GM19467 (cell line): ENCODE data around the gene SPC25.

ENCODE experiments used
- ATAC-seq: cut with Tn5 transposase; IDR thresholded peaks from one replicate; pipeline ENCODE4 v1.9.1; 2021; ENCODE audit warnings: mild to moderate bottlenecking, moderate library complexity; ENCODE audit not compliant: unreplicated experiment

SPC25 gene

GRCh38 chr2:168849610-168850009, 40.6 kb downstream of the SPC25 start:
- ATAC-seq: no peak

GRCh38 chr2:168848225-168848624, 42.0 kb downstream of the SPC25 start:
- ATAC-seq: no peak

GRCh38 chr2:168843253-168843652, 47.0 kb downstream of the SPC25 start:
- no peak for ATAC-seq

GRCh38 chr2:168841445-168841844, 48.8 kb downstream of the SPC25 start:
- ATAC-seq: no peak

GRCh38 chr2:168835969-168836368, 54.3 kb downstream of the SPC25 start:
- no peak for ATAC-seq

GRCh38 chr2:168831662-168832061, 58.6 kb downstream of the SPC25 start:
- no peak for ATAC-seq

- no peak for ATAC-seq
Observed at GRCh38 chr2:168830958-168831357, 59.3 kb downstream of the SPC25 start.

GRCh38 chr2:168825126-168825525, 65.1 kb downstream of the SPC25 start:
- no peak for ATAC-seq

GRCh38 chr2:168821992-168822391, 68.2 kb downstream of the SPC25 start:
- ATAC-seq: no peak

- no peak for ATAC-seq
Observed at GRCh38 chr2:168821577-168821976, 68.7 kb downstream of the SPC25 start.
